ENCODE data around the gene MAPK8. TPM values are rescaled to one million over a fixed set of nuclear protein-coding genes. Genes with fewer than 3 reads are reported as not detected.

The MAPK8 gene
- total RNA-seq (10 to 100 TPM; 47.6 to 49.9 TPM), polyA plus RNA-seq (10 to 100 TPM; 13.3 to 22.3 TPM)

- intact Hi-C loops (cut with micrococcal nuclease): loop anchor here (1.0 to 5.0 kb wide), 2 partner anchors 351 to 1233 kb away; partner anchors contain the start of gene ERCC6
- no peaks in the 10 kb centered on the region for H3K27me3 ChIP-seq (ENCODE audit: insufficient read depth, low read length)
- POLR2A ChIA-PET (ENCODE audit: partially characterized antibody): no interaction called here
Observed at GRCh38 chr10:48306265-48306869, at the start of gene MAPK8. Gene MAPK8, plus strand, starts transcription at chr10:48306677. Its CDS starts 94,984 bp downstream, at chr10:48401661.

GRCh38 chr10:48257407-48257961 is 49.0 kb upstream of the MAPK8 start:
- H3K4me1 ChIP-seq (ENCODE audit: insufficient read depth, low read length): no peaks in the 10 kb centered on the region
- H3K9me3 ChIP-seq (ENCODE audit: control insufficient read depth in 1 of 2, low read length in 2 of 2): no peaks in the 10 kb centered on the region
- H3K4me1 Mint-ChIP-seq: no peaks in the 10 kb centered on the region
- intact Hi-C loops (cut with micrococcal nuclease): no loop called here
- H3K27me3 ChIP-seq (ENCODE audit: insufficient read depth, low read length): no peaks in the 10 kb centered on the region
- H3K27ac Mint-ChIP-seq: no peak overlapping the region
- H3K27ac ChIP-seq (ENCODE audit: low read depth, low read length): no peak overlapping the region
- H3K27me3 Mint-ChIP-seq: peaks cover 15 to 17% of the 10 kb centered on the region in 2 donors
- H3K9me3 Mint-ChIP-seq: peaks cover 0 to 9% (median under 1%) of the 10 kb centered on the region in 8 donors
- ChIA-PET CTCF (ENCODE audit: partially characterized antibody) (no interaction called here), POLR2A (ENCODE audit: partially characterized antibody) (no interaction called here)
- H3K4me3 ChIP-seq (ENCODE audit: low read length in 2 of 2): no peak overlapping the region
- no peaks in the 10 kb centered on the region for H3K36me3 ChIP-seq (ENCODE audit: insufficient read depth, low read length)
- no peak for DNase-seq
- H3K4me3 Mint-ChIP-seq: no peak overlapping the region
- H3K36me3 Mint-ChIP-seq: no peaks in the 10 kb centered on the region

More at GRCh38 chr10:48306265-48306869, at the start of gene MAPK8:
- Mint-ChIP-seq H3K27me3 (no peaks in the 10 kb centered on the region), H3K36me3 (peaks cover 0 to 2% of the 10 kb centered on the region in 2 donors), H3K27ac (peak within 1 kb of the TSS; percentile 87 to 97 (median 93)), H3K4me3 (peak within 1 kb of the TSS; percentile 77 to 93 (median 86)), H3K4me1 (peaks cover 20 to 39% (median 27%) of the 10 kb centered on the region in 4 donors), H3K9me3 (peaks cover 0 to 3% (median 0%) of the 10 kb centered on the region in 8 donors)
- peak within 1 kb of the TSS; percentile 75 for H3K27ac ChIP-seq (ENCODE audit: low read depth, low read length)
- peak within 1 kb of the TSS; percentile 62 to 83 for H3K4me3 ChIP-seq (ENCODE audit: low read length in 2 of 2)
- peak; percentile 92 to 94 (median 92) for DNase-seq
- H3K4me1 ChIP-seq (ENCODE audit: insufficient read depth, low read length): peaks cover 23% of the 10 kb centered on the region
- CTCF ChIA-PET (ENCODE audit: partially characterized antibody): interaction anchor here (0.6 kb wide), 1 partner anchor 9 kb away, joined by 3 read pairs; no protein-coding TSS in a partner anchor
- H3K36me3 ChIP-seq (ENCODE audit: insufficient read depth, low read length): no peaks in the 10 kb centered on the region
- no peaks in the 10 kb centered on the region for H3K9me3 ChIP-seq (ENCODE audit: control insufficient read depth in 1 of 2, low read length in 2 of 2)

- ChIA-PET CTCF (ENCODE audit: partially characterized antibody) (no interaction called here), POLR2A (ENCODE audit: partially characterized antibody) (no interaction called here)
- no peaks in the 10 kb centered on the region for H3K27me3 ChIP-seq (ENCODE audit: insufficient read depth, low read length)
- Mint-ChIP-seq H3K4me3 (no peak overlapping the region), H3K27me3 (peaks cover 15 to 16% of the 10 kb centered on the region in 2 donors), H3K36me3 (no peaks in the 10 kb centered on the region), H3K27ac (no peak overlapping the region), H3K9me3 (peaks cover 0 to 9% (median under 1%) of the 10 kb centered on the region in 8 donors), H3K4me1 (no peaks in the 10 kb centered on the region)
- no peaks in the 10 kb centered on the region for H3K9me3 ChIP-seq (ENCODE audit: control insufficient read depth in 1 of 2, low read length in 2 of 2)
- no peak overlapping the region for H3K27ac ChIP-seq (ENCODE audit: low read depth, low read length)
- no peaks in the 10 kb centered on the region for H3K36me3 ChIP-seq (ENCODE audit: insufficient read depth, low read length)
- intact Hi-C loops (cut with micrococcal nuclease): no loop called here
- DNase-seq: no peak
- H3K4me3 ChIP-seq (ENCODE audit: low read length in 2 of 2): no peak overlapping the region
- H3K4me1 ChIP-seq (ENCODE audit: insufficient read depth, low read length): no peaks in the 10 kb centered on the region
Observed at GRCh38 chr10:48258105-48258504, 48.4 kb upstream of the MAPK8 start.

- intact Hi-C loops (cut with micrococcal nuclease): no loop called here
- Mint-ChIP-seq H3K27ac (no peak overlapping the region), H3K4me1 (no peaks in the 10 kb centered on the region), H3K4me3 (no peak overlapping the region), H3K36me3 (no peaks in the 10 kb centered on the region), H3K9me3 (peaks cover 0 to 4% (median 0%) of the 10 kb centered on the region in 8 donors), H3K27me3 (peaks cover 0 to 8% of the 10 kb centered on the region in 2 donors)
- Histone ChIP-seq H3K36me3 (ENCODE audit: insufficient read depth, low read length) (no peaks in the 10 kb centered on the region), H3K4me3 (ENCODE audit: low read length in 2 of 2) (no peak overlapping the region), H3K27me3 (ENCODE audit: insufficient read depth, low read length) (no peaks in the 10 kb centered on the region), H3K27ac (ENCODE audit: low read depth, low read length) (no peak overlapping the region), H3K4me1 (ENCODE audit: insufficient read depth, low read length) (no peaks in the 10 kb centered on the region), H3K9me3 (ENCODE audit: control insufficient read depth in 1 of 2, low read length in 2 of 2) (no peaks in the 10 kb centered on the region)
- ChIA-PET CTCF (ENCODE audit: partially characterized antibody) (no interaction called here), POLR2A (ENCODE audit: partially characterized antibody) (no interaction called here)
- DNase-seq: no peak
Observed at GRCh38 chr10:48266528-48266927, 39.9 kb upstream of the MAPK8 start.

- intact Hi-C loops (cut with micrococcal nuclease): no loop called here
- Mint-ChIP-seq H3K36me3 (no peaks in the 10 kb centered on the region), H3K4me1 (no peaks in the 10 kb centered on the region), H3K27ac (peak overlapping the region in 2 of 7 donors; percentile 3 to 44), H3K27me3 (peaks cover 0 to 1% of the 10 kb centered on the region in 2 donors), H3K4me3 (no peak overlapping the region), H3K9me3 (peaks cover 0 to 3% (median 0%) of the 10 kb centered on the region in 8 donors)
- Histone ChIP-seq H3K27ac (ENCODE audit: low read depth, low read length) (no peak overlapping the region), H3K4me1 (ENCODE audit: insufficient read depth, low read length) (no peaks in the 10 kb centered on the region), H3K36me3 (ENCODE audit: insufficient read depth, low read length) (no peaks in the 10 kb centered on the region), H3K9me3 (ENCODE audit: control insufficient read depth in 1 of 2, low read length in 2 of 2) (no peaks in the 10 kb centered on the region), H3K4me3 (ENCODE audit: low read length in 2 of 2) (no peak overlapping the region), H3K27me3 (ENCODE audit: insufficient read depth, low read length) (no peaks in the 10 kb centered on the region)
- DNase-seq: no peak
- ChIA-PET CTCF (ENCODE audit: partially characterized antibody) (no interaction called here), POLR2A (ENCODE audit: partially characterized antibody) (no interaction called here)
Observed at GRCh38 chr10:48271047-48271730, 35.3 kb upstream of the MAPK8 start.

- H3K27me3 Mint-ChIP-seq: peaks cover under 1 to 3% of the 10 kb centered on the region in 2 donors
- Histone ChIP-seq H3K27me3 (ENCODE audit: insufficient read depth, low read length) (no peaks in the 10 kb centered on the region), H3K36me3 (ENCODE audit: insufficient read depth, low read length) (no peaks in the 10 kb centered on the region), H3K27ac (ENCODE audit: low read depth, low read length) (no peak overlapping the region), H3K4me1 (ENCODE audit: insufficient read depth, low read length) (no peaks in the 10 kb centered on the region), H3K9me3 (ENCODE audit: control insufficient read depth in 1 of 2, low read length in 2 of 2) (no peaks in the 10 kb centered on the region), H3K4me3 (ENCODE audit: low read length in 2 of 2) (no peak overlapping the region)
- no peak overlapping the region for H3K4me3 Mint-ChIP-seq
- intact Hi-C loops (cut with micrococcal nuclease): no loop called here
- no peaks in the 10 kb centered on the region for H3K36me3 Mint-ChIP-seq
- CTCF ChIA-PET (ENCODE audit: partially characterized antibody): no interaction called here
- peaks cover 0 to 3% (median 0%) of the 10 kb centered on the region in 8 donors for H3K9me3 Mint-ChIP-seq
- POLR2A ChIA-PET (ENCODE audit: partially characterized antibody): no interaction called here
- no peak overlapping the region for H3K27ac Mint-ChIP-seq
- DNase-seq: no peak
- no peaks in the 10 kb centered on the region for H3K4me1 Mint-ChIP-seq
Observed at GRCh38 chr10:48272682-48273081, 33.8 kb upstream of the MAPK8 start.

- H3K27ac Mint-ChIP-seq: no peak overlapping the region
- no peaks in the 10 kb centered on the region for H3K4me1 Mint-ChIP-seq
- H3K4me3 Mint-ChIP-seq: no peak overlapping the region
- Histone ChIP-seq H3K27ac (ENCODE audit: low read depth, low read length) (no peak overlapping the region), H3K4me1 (ENCODE audit: insufficient read depth, low read length) (no peaks in the 10 kb centered on the region), H3K27me3 (ENCODE audit: insufficient read depth, low read length) (no peaks in the 10 kb centered on the region), H3K4me3 (ENCODE audit: low read length in 2 of 2) (no peak overlapping the region), H3K9me3 (ENCODE audit: control insufficient read depth in 1 of 2, low read length in 2 of 2) (no peaks in the 10 kb centered on the region), H3K36me3 (ENCODE audit: insufficient read depth, low read length) (no peaks in the 10 kb centered on the region)
- no peak for DNase-seq
- peaks cover 0 to 6% (median 0%) of the 10 kb centered on the region in 8 donors for H3K9me3 Mint-ChIP-seq
- H3K27me3 Mint-ChIP-seq: peaks cover 3 to 7% of the 10 kb centered on the region in 2 donors
- intact Hi-C loops (cut with micrococcal nuclease): no loop called here
- CTCF ChIA-PET (ENCODE audit: partially characterized antibody): no interaction called here
- POLR2A ChIA-PET (ENCODE audit: partially characterized antibody): no interaction called here
- no peaks in the 10 kb centered on the region for H3K36me3 Mint-ChIP-seq
Observed at GRCh38 chr10:48273741-48274140, 32.7 kb upstream of the MAPK8 start.

Data from CD4-positive, alpha-beta memory T cell (primary cell).